Measurements from ENCODE around the gene FAM149A. TPM values are rescaled to one million over a fixed set of nuclear protein-coding genes. Genes with fewer than 3 reads are reported as not detected.

Gene FAM149A
- polyA plus RNA-seq, 3 donors: not detected

DNA sequence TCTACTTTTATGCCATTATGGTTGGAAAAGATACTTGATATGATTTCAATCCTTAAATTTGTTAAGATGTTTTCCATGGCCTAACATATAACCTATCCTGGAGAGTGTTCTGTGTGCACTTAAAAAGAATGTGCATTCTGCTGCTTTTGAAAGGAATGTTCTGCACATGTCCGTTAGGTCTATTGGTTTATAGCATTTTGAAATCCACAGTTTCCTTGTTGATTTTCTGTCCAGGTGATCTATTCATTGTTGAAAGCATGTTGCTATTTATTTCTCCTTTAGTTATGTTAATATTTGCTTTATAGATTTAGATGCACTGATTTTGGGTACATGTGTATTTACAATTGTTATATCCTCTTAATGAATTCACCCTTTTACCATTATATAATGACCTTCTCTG lies 117.1 kb downstream of the FAM149A start:
- H3K9me3 ChIP-seq (replicated peaks in 1 of 2; ENCODE audit: control insufficient read depth in 1 of 2, insufficient read depth in 1 of 2, low read length in 2 of 2): peaks cover 7 to 12% of the 10 kb centered on the region in 2 donors
- H3K27me3 ChIP-seq (ENCODE audit: control insufficient read depth in 2 of 2, insufficient read depth in 2 of 2, low read length in 2 of 2): no peaks in the 10 kb centered on the region
- no peak for TF ChIP-seq CTCF (IDR thresholded peaks at IDR 0.05)
- H4K20me1 ChIP-seq (ENCODE audit: insufficient read depth, low read length): no peaks in the 10 kb centered on the region
- H2AFZ ChIP-seq (ENCODE audit: insufficient read depth, low read depth, low read length, poor library complexity, severe bottlenecking): no peak overlapping the region
- no peak overlapping the region for H3K4me2 ChIP-seq (replicated peaks; ENCODE audit: extremely low read depth, low read length, poor library complexity, severe bottlenecking)
- no peaks in the 10 kb centered on the region for H3K36me3 ChIP-seq (replicated peaks in 1 of 2; ENCODE audit: control insufficient read depth in 1 of 2, insufficient read depth in 2 of 2, low read length in 2 of 2)
- no peak overlapping the region for H3K27ac ChIP-seq (ENCODE audit: low read depth in 1 of 2, low read length in 2 of 2)
- intact Hi-C loops (cut with micrococcal nuclease): no loop called here
- H3K4me1 ChIP-seq (ENCODE audit: control insufficient read depth in 1 of 2, insufficient read depth in 2 of 2, low read length in 2 of 2): no peaks in the 10 kb centered on the region
- H3K27me3 Mint-ChIP-seq (ENCODE audit: low read depth in 3 of 3): peaks cover 0 to 3% (median 1%) of the 10 kb centered on the region in 3 donors
- H3K9me3 Mint-ChIP-seq: peaks cover 4 to 25% (median 16%) of the 10 kb centered on the region in 7 donors
- no peaks in the 10 kb centered on the region for H3K79me2 ChIP-seq (ENCODE audit: insufficient read depth, low read length)
- no peaks in the 10 kb centered on the region for H3K4me1 Mint-ChIP-seq
- H3K36me3 Mint-ChIP-seq: no peaks in the 10 kb centered on the region
- no peak overlapping the region for H3K4me3 ChIP-seq (replicated peaks in 1 of 3; ENCODE audit: low read depth in 2 of 3, low read length in 3 of 3)
- WGBS (ENCODE audit: insufficient coverage): no CpG with 5 or more reads among the region's 1 CpG
- H3K4me3 Mint-ChIP-seq: no peak overlapping the region
- no peak overlapping the region for H3K27ac Mint-ChIP-seq
- DNase-seq: no peak
- no peak overlapping the region for H3K9ac ChIP-seq (ENCODE audit: insufficient read depth, low read length, poor library complexity, severe bottlenecking)

Small RNAs within 50 kb of the gene (small RNA-seq; reads per million reads assigned to genes)
- not detected for gene RF00322 (ENCODE audit: insufficient read length, low read depth)

Other genes with a start within 250 kb of the FAM149A start
- under 1 TPM in 1 of 3 donors, not detected in 2; 0.09 TPM for gene TLR3, start 35.5 kb upstream of the FAM149A start, polyA plus RNA-seq
- gene CYP4V2, start 86.9 kb downstream of the FAM149A start, polyA plus RNA-seq: 10 to 100 TPM in 1 of 3 donors, 1 to 10 TPM in 2; 6.3 to 10.5 (median 6.3) TPM
- under 1 TPM in 1 of 3 donors, not detected in 2; 0.28 TPM for gene KLKB1, start 122.8 kb downstream of the FAM149A start, polyA plus RNA-seq
- not detected for gene F11, start 161.5 kb downstream of the FAM149A start, polyA plus RNA-seq